Calu3 (cell line): Measurements from ENCODE around the gene HDAC4. TPM values are rescaled to one million over a fixed set of nuclear protein-coding genes. Genes with fewer than 3 reads are reported as not detected.

Experiments
- BruUV-seq: library from RNA; stranded (reverse); fragments of 400-500 nt; replicated peaks from 2 replicates; lab custom pipeline; 2021; lab: Mats Ljungman, UMichigan
- CTCF ChIA-PET: fragments of 300-600 bp; sonication (Branson Sonifier 250); formaldehyde crosslinking; loops from one replicate; lab custom pipeline; 2022; ENCODE audit warnings: antibody characterized with exemption; lab: Charles Lee
- DNase-seq: peaks from one replicate; pipeline ENCODE4 v3.0.0; 2022
- H3K27ac Mint-ChIP-seq: one replicate; pipeline ENCODE4 v1.8.0; 2022; ENCODE audit warnings: mixed read lengths; ENCODE audit not compliant: unreplicated experiment
- H3K27me3 Mint-ChIP-seq: one replicate; pipeline ENCODE4 v1.8.0; 2022; ENCODE audit warnings: mixed read lengths; ENCODE audit not compliant: unreplicated experiment
- H3K36me3 Mint-ChIP-seq: one replicate; pipeline ENCODE4 v1.8.0; 2022; ENCODE audit warnings: mild to moderate bottlenecking, moderate library complexity, mixed read lengths; ENCODE audit not compliant: insufficient read depth, unreplicated experiment
- H3K4me1 Mint-ChIP-seq: one replicate; pipeline ENCODE4 v1.8.0; 2022; ENCODE audit warnings: mild to moderate bottlenecking, low read depth, mixed read lengths; ENCODE audit not compliant: unreplicated experiment
- H3K4me3 Mint-ChIP-seq: one replicate; pipeline ENCODE4 v1.8.0; 2022; ENCODE audit warnings: mild to moderate bottlenecking, low read depth, moderate library complexity, mixed read lengths; ENCODE audit not compliant: unreplicated experiment
- H3K9me3 Mint-ChIP-seq: one replicate; pipeline ENCODE4 v1.8.0; 2022; ENCODE audit warnings: low read depth, mixed read lengths; ENCODE audit not compliant: unreplicated experiment
- CTCF ChIP-seq: fragments of 200-600 bp; IDR thresholded peaks from one replicate; pipeline ENCODE4 v1.8.0; 2022; ENCODE audit warnings: antibody characterized with exemption; ENCODE audit not compliant: unreplicated experiment
- intact Hi-C: fragments of 100-400 bp; cut with micrococcal nuclease; formaldehyde crosslinking; loops from one replicate; pipeline ENCODE4 v1.10.0; 2022; ENCODE audit not compliant: unreplicated experiment
- total RNA-seq: library from RNA; stranded (reverse); gene quantifications from 2 replicates; pipeline ENCODE4 v1.2.3, GENCODE V29; 2022

The HDAC4 gene
- total RNA-seq, 1 experiment from 2014 or later: 39.6 TPM

- Mint-ChIP-seq H3K36me3 (peaks cover 13% of the 10 kb centered on the region), H3K4me1 (no peaks in the 10 kb centered on the region), H3K4me3 (no peak overlapping the region), H3K27me3 (no peaks in the 10 kb centered on the region), H3K9me3 (no peaks in the 10 kb centered on the region), H3K27ac (no peak overlapping the region)
- CTCF ChIA-PET: no interaction called here
- intact Hi-C loops: no loop called here
- no peak for DNase-seq
- no TSS peak for BruUV-seq
- TF ChIP-seq CTCF: no peak
Observed at GRCh38 chr2:239188536-239188935, 212.3 kb downstream of the HDAC4 start.

DNA sequence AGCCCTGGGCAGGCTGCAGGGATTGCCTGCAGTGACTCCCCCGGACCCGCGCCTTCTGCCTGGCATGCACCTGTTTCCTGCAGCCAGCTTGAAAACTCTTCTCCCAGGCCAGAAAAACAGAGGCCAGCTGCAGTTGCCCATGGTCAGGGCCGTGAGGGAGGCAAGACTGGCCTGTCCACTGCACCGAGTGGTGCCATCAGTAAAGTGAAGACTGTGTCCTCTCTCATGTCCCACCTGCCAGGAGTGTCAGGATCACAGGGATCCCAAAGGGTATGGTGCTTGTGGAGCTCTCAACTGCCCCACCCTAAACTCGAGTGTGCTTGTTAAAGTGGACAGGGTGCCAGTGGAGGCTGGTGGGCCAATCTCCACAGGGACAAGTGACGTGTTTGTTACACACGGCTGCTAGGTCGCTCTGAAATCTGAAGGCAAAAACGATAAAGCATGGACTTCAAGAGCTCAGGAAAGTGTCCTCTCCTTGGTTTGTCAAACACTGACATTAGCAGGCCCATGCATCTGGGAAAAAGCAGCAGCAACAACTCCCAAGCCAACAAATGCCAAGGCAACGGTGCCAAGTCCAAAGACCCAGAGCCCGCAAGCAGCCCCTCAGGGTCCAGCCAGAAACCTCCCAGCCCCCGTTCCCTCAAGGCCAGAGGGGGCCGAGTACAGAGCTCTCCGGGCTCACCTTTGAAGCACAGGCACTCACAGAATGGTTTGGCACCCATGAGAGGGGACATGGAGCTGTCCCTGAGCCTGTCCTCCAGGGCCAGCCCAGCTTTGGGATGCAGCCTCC lies 213.2 kb downstream of the HDAC4 start:
- CTCF ChIA-PET: no interaction called here
- Mint-ChIP-seq H3K4me3 (no peak overlapping the region), H3K27me3 (no peaks in the 10 kb centered on the region), H3K27ac (no peak overlapping the region), H3K36me3 (peaks cover 13% of the 10 kb centered on the region), H3K9me3 (no peaks in the 10 kb centered on the region), H3K4me1 (no peaks in the 10 kb centered on the region)
- intact Hi-C loops: no loop called here
- BruUV-seq: no TSS peak
- DNase-seq: no peak
- TF ChIP-seq CTCF: no peak

GRCh38 chr2:239186516-239187357 lies 214.1 kb downstream of the HDAC4 start:
- CTCF ChIA-PET: interaction anchor here (0.8 kb wide), 1 partner anchor 14 kb away, joined by 3 read pairs; no protein-coding TSS in a partner anchor
- H3K4me1 Mint-ChIP-seq: no peaks in the 10 kb centered on the region
- no peaks in the 10 kb centered on the region for H3K27me3 Mint-ChIP-seq
- intact Hi-C loops: no loop called here
- DNase-seq: no peak
- BruUV-seq: no TSS peak
- no peaks in the 10 kb centered on the region for H3K9me3 Mint-ChIP-seq
- H3K4me3 Mint-ChIP-seq: no peak overlapping the region
- peaks cover 13% of the 10 kb centered on the region for H3K36me3 Mint-ChIP-seq
- no peak overlapping the region for H3K27ac Mint-ChIP-seq
- no peak for TF ChIP-seq CTCF

DNA sequence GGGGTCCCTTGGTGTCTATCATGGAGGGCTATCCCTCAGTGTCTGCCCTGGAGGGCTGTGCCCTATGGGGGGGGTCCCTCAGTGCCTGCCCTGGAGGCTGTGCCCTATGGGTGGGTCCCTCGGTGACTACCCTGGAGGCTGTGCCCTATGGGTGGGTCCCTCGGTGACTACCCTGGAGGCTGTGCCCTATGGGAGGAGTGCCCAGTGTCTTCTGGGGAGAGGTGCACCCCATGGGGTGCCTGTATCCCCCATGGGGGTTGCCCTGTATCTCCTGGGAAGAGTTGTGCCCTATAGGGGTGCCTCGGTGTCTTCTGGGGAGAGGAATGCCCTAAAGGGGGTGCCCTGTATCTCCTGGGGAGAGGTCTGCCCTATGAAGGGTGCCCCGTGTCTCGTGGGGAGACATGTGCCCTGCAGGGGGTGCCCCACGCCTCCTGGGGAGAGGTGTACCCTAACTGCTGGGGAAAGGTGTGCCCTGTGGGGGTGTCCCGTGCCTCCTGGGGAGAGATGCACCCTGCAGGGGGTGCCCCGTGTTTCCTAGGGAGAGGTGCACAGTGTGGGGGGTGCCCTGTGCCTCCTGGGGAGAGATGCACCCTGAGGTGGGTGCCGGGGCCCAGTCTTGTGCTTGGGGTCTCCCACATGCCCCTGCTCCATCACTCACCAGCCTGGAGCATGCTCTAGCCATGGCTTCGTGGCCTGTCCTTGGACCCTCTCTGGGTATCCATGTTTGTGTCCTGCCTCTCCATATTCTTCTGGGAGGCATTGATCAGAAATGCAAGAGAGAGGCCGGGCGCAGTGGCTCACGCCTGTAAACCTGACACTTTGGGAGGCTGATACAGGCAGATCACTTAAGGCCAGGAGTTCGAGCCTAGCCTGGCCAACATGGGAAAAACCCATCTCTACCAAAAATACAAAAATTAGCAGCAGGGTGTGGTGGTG lies 215.6 kb downstream of the HDAC4 start:
- no peak overlapping the region for H3K27ac Mint-ChIP-seq

More for the DNA sequence above, 215.6 kb downstream of the HDAC4 start:
- CTCF ChIA-PET: no interaction called here
- Mint-ChIP-seq H3K9me3 (no peaks in the 10 kb centered on the region), H3K27me3 (no peaks in the 10 kb centered on the region), H3K4me3 (no peak overlapping the region), H3K36me3 (peaks cover 10% of the 10 kb centered on the region), H3K4me1 (no peaks in the 10 kb centered on the region)
- TF ChIP-seq CTCF: no peak
- no TSS peak for BruUV-seq
- no peak for DNase-seq
- intact Hi-C loops: no loop called here
